Activated T-cell treated with anti-CD3 and anti-CD28 coated beads, Interleukin-2, amount 50 U/mL, for 4 hours (primary cell): ENCODE results near the gene PAK4. TPM values are rescaled to one million over a fixed set of nuclear protein-coding genes. Genes with fewer than 3 reads are reported as not detected.
"Not testable (repeated sequence)": the region's sequence is repeated elsewhere in the genome, so short reads cannot be mapped to it uniquely, and the experiment has no call there.

Source experiments
- ATAC-seq, 2 donors: fragments of 200-7000 bp; cut with Tn5 transposase; one replicate each; pipeline ENCODE4 v1.10.0; 2021
- DNase-seq: peaks from one replicate; pipeline ENCODE4 v3.0.0-alpha.2; 2020
- H3K27me3 Mint-ChIP-seq: one replicate; pipeline ENCODE4 v1.8.0; 2021; ENCODE audit warnings: low read depth, mixed read lengths
- H3K36me3 Mint-ChIP-seq: one replicate; pipeline ENCODE4 v1.8.0; 2022; ENCODE audit warnings: mixed read lengths; ENCODE audit not compliant: insufficient read depth
- H3K4me1 Mint-ChIP-seq: one replicate; pipeline ENCODE4 v1.8.0; 2021; ENCODE audit warnings: low read depth, mixed read lengths
- H3K4me3 Mint-ChIP-seq: one replicate; pipeline ENCODE4 v1.8.0; 2021; ENCODE audit warnings: mild to moderate bottlenecking, moderate library complexity, mixed read lengths
- H3K9me3 Mint-ChIP-seq: one replicate; pipeline ENCODE4 v1.8.0; 2021; ENCODE audit warnings: mixed read lengths
- total RNA-seq, 3 donors: library from RNA; stranded (reverse); gene quantifications; one replicate each; pipeline ENCODE4 v1.2.1, GENCODE V29; 2021

The PAK4 gene
- total RNA-seq, 3 donors from 2014 or later: 21.3 to 24.4 (median 23.5) TPM

DNA sequence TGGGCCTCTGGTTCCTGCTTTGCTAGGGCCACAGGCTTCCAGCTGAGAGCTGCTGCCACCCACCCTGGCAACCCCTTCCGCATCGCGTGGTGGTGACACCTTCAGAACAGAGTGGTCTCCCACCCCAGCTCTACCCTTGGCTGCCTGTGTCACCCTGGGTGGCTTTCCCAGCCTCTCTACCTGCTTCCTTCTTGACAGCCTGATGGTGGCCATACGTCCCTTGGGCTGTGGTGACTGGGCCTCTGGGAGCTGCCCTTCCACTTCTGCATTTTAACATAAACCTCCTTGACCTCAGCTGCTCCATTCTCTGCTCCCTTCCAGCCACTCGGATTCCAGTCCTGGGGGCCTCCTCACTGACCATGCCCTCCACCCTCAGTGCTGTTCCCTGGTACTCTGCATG lies 17.0 kb downstream of the PAK4 start:
- peaks cover 9% of the 10 kb centered on the region for H3K4me1 Mint-ChIP-seq
- H3K9me3 Mint-ChIP-seq: no peaks in the 10 kb centered on the region
- H3K27me3 Mint-ChIP-seq: no peaks in the 10 kb centered on the region
- no peak for DNase-seq
- H3K4me3 Mint-ChIP-seq: no peak overlapping the region
- peaks cover 2% of the 10 kb centered on the region for H3K36me3 Mint-ChIP-seq
- no peak for ATAC-seq

- not testable (repeated sequence) for H3K27me3 Mint-ChIP-seq, H3K4me3 Mint-ChIP-seq, H3K4me1 Mint-ChIP-seq, H3K9me3 Mint-ChIP-seq, ATAC-seq, DNase-seq, H3K36me3 Mint-ChIP-seq
Observed at GRCh38 chr19:39143757-39144289, 18.2 kb downstream of the PAK4 start.

DNA sequence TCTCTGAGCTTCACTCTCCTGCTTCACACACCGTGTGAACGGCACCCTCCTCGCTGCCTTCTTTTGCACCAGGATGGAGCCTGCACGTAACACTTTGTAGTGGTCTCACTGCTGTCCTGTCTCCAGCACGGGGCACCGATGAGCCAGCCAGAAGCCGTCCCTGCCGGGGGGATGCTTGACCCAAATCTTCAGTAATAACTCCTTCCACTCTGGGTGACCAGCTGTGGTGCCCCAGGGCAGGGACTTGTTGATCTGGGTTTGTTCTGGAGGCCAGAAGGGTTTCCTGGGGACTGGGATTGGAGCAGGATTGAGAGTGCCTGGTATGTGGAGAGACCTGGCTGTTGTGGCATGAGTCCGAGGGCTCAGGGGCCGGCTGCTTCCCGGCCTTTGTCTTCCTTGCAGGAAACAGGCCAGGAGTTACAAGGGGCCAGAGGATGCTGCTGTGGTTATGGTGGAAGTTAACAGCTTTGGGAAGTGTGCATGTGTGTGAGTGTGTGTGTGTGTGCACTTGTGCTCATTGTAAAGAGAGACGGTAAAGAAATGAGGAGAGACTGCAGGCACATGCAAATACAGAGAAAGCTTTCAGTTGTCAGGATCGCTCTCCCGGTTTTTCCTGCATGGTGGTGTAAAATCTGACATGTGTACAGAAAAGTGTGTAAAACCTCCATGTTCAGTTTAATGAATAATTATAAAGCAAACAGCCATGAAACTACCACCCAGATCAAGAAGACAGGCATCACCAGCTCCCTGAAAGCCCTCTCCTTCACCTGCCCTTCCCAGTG lies 18.9 kb downstream of the PAK4 start:
- Mint-ChIP-seq H3K4me3 (no peak overlapping the region), H3K36me3 (peaks cover 4% of the 10 kb centered on the region), H3K27me3 (no peaks in the 10 kb centered on the region), H3K4me1 (peaks cover 9% of the 10 kb centered on the region), H3K9me3 (no peaks in the 10 kb centered on the region)
- no peak for ATAC-seq
- DNase-seq: no peak

DNA sequence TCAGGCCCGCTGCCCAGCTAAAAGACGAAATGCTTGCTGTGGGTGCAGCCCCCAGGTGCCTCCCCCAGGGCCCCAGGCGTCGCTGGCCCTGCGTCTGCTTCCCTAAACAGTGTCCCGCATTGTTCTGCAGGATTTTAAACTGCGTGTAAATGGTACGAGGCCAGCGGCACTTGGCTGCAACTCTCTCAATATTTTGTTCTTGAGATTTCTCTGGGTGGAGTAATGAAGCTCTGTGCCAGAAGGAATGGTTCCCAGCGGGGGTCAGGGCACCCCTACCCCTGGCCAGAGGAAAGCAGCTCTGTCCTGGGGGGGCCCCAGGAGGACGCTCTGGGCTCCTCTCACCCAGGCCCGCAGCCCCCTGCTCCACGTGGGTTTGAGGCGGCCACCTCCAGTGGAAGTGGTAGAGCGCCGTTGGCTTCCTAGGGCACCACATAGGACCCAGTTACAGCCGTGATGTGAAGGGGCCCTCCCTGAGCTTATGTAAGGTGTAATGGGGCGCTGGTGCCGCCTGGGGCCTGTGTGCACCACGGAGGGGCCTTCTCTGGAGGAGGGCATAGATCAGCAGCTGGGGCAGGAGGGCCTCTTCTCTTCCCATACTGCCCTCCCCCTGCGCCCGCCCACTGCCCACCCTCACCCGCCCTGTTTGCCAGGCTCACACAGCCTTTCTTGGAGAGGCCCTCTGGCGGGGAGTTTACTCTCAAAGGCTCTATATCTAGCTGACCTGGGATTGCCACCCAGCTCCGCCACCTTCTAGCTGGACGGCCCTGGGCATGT lies 19.8 kb downstream of the PAK4 start:
- no peak overlapping the region for H3K4me3 Mint-ChIP-seq
- peaks cover 4% of the 10 kb centered on the region for H3K36me3 Mint-ChIP-seq
- ATAC-seq (no peak), DNase-seq (no peak)
- H3K4me1 Mint-ChIP-seq: peaks cover 7% of the 10 kb centered on the region
- H3K27me3 Mint-ChIP-seq: no peaks in the 10 kb centered on the region
- H3K9me3 Mint-ChIP-seq: no peaks in the 10 kb centered on the region

DNA sequence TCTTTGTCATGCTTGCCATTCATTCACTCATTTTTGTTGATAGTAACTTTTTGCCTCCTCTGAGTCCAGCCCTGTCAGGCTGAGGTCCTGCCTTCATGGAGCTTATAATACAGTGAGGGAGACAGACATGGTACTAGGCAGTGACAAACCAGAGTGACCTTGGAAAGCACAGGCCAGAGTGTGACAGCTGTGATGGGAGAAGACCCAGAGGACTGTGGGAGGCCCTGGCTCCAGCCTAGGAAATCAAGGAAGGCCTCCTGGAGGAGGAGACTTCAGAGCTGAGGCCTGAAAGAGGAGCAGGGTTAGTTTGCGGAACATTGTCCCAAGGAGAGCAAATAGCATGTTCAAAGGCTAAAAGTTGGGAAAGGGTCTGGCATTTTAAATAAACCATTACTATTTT lies 20.5 kb downstream of the PAK4 start:
- ATAC-seq: no peak

GRCh38 chr19:39146686-39147450 lies 21.3 kb downstream of the PAK4 start:
- DNase-seq (no peak), ATAC-seq (no peak)
- Mint-ChIP-seq H3K27me3 (no peaks in the 10 kb centered on the region), H3K4me1 (peaks cover 10% of the 10 kb centered on the region), H3K36me3 (peaks cover 4% of the 10 kb centered on the region), H3K4me3 (no peak overlapping the region), H3K9me3 (no peaks in the 10 kb centered on the region)

More for the DNA sequence above, 20.5 kb downstream of the PAK4 start:
- no peaks in the 10 kb centered on the region for H3K9me3 Mint-ChIP-seq
- H3K4me1 Mint-ChIP-seq: peaks cover 10% of the 10 kb centered on the region
- H3K27me3 Mint-ChIP-seq: no peaks in the 10 kb centered on the region
- DNase-seq: no peak
- no peak overlapping the region for H3K4me3 Mint-ChIP-seq
- H3K36me3 Mint-ChIP-seq: peaks cover 4% of the 10 kb centered on the region

DNA sequence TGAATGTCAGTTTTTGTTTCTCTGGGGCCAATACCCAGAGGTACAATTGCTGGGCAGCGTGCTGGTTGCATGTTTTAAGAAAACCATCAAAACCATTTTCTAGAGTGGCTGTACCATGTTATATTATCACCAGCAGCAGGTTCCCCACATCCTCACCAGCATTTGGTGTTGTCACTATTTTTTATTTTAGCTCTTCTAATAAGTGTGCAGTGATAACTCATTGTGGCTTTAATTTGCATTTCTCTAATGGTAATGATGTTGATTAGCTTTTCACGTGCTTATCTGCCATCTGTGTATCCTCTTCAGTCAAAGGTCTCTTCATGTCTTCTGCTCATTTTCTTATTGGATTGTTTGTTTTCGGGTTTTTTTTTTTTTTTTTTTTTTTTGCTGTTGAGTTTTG lies 21.9 kb downstream of the PAK4 start:
- no peaks in the 10 kb centered on the region for H3K27me3 Mint-ChIP-seq
- no peak for ATAC-seq
- H3K9me3 Mint-ChIP-seq: no peaks in the 10 kb centered on the region
- peaks cover 4% of the 10 kb centered on the region for H3K36me3 Mint-ChIP-seq
- H3K4me1 Mint-ChIP-seq: peaks cover 10% of the 10 kb centered on the region
- H3K4me3 Mint-ChIP-seq: no peak overlapping the region
- no peak for DNase-seq

GRCh38 chr19:39148939-39149529 lies 23.4 kb downstream of the PAK4 start:
- Mint-ChIP-seq H3K27me3 (no peaks in the 10 kb centered on the region), H3K4me3 (no peak overlapping the region), H3K36me3 (peaks cover 7% of the 10 kb centered on the region), H3K9me3 (no peaks in the 10 kb centered on the region), H3K4me1 (peaks cover 13% of the 10 kb centered on the region)
- ATAC-seq: no peak
- DNase-seq: no peak

DNA sequence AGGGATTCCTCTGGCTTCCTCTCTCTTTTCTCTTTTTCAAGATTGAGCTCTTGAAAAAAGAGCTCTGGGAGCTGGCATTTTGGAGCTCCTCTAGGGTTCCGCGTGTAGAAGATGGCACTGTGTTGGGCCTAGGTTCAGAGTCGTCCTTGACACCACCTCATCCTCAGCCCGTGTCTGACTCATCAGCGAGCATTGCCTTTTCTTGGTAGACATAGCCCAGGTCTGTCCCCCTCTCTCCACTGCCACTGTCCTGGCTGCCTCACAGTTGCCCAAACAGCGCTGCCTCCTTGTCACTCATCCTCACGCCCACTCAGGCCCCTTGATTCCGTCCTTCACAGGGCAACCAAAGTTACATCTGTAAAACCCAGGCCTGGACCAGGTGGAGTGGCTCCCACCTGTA lies 24.6 kb downstream of the PAK4 start:
- H3K9me3 Mint-ChIP-seq: no peaks in the 10 kb centered on the region
- peaks cover 11% of the 10 kb centered on the region for H3K4me1 Mint-ChIP-seq
- ATAC-seq: no peak

GRCh38 chr19:39150807-39151600 lies 25.4 kb downstream of the PAK4 start:
- Mint-ChIP-seq H3K9me3 (no peaks in the 10 kb centered on the region), H3K27me3 (no peaks in the 10 kb centered on the region), H3K4me1 (peaks cover 13% of the 10 kb centered on the region), H3K4me3 (no peak overlapping the region), H3K36me3 (peaks cover 7% of the 10 kb centered on the region)
- ATAC-seq (no peak), DNase-seq (no peak)

More for the DNA sequence above, 24.6 kb downstream of the PAK4 start:
- H3K27me3 Mint-ChIP-seq: no peaks in the 10 kb centered on the region
- peaks cover 8% of the 10 kb centered on the region for H3K36me3 Mint-ChIP-seq
- no peak overlapping the region for H3K4me3 Mint-ChIP-seq
- DNase-seq: no peak

DNA sequence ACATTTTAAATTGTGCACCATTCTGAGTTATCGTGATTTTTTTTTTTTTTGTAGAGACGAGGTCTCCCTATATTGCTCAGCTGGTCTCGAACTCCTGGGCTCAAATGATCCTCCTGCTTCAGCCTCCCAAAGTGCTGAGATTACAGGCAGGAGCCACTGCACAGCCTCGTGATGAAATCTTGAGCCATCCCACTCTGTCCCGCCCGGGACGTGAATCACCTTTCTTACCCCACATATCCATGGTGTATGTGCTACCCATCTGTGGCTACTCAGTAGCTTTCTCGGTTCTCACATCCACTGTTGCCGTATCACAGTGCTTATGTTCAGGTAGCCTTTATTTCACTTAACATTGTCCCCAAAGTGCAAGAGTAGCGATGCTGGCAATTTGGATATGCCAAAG lies 26.5 kb downstream of the PAK4 start:
- Mint-ChIP-seq H3K9me3 (no peaks in the 10 kb centered on the region), H3K4me3 (no peak overlapping the region), H3K27me3 (no peaks in the 10 kb centered on the region), H3K36me3 (peaks cover 6% of the 10 kb centered on the region), H3K4me1 (peaks cover 15% of the 10 kb centered on the region)
- ATAC-seq (no peak), DNase-seq (no peak)

GRCh38 chr19:39154100-39154628 lies 28.6 kb downstream of the PAK4 start:
- ATAC-seq: no peak
- Mint-ChIP-seq H3K9me3 (no peaks in the 10 kb centered on the region), H3K27me3 (no peaks in the 10 kb centered on the region), H3K4me1 (peaks cover 16% of the 10 kb centered on the region), H3K4me3 (no peak overlapping the region), H3K36me3 (peaks cover 4% of the 10 kb centered on the region)
- DNase-seq: no peak

- ATAC-seq (no peak), DNase-seq (no peak)
- no peaks in the 10 kb centered on the region for H3K27me3 Mint-ChIP-seq
- no peaks in the 10 kb centered on the region for H3K9me3 Mint-ChIP-seq
- H3K4me3 Mint-ChIP-seq: no peak overlapping the region
- peaks cover 4% of the 10 kb centered on the region for H3K36me3 Mint-ChIP-seq
- H3K4me1 Mint-ChIP-seq: peaks cover 16% of the 10 kb centered on the region
Observed at GRCh38 chr19:39154629-39155100, 29.1 kb downstream of the PAK4 start.
